SHP77 (cell line): ENCODE results near the gene SNRNP70.
"Not testable (repeated sequence)": the region's sequence is repeated elsewhere in the genome, so short reads cannot be mapped to it uniquely, and the experiment has no call there.

Source experiments
- DNase-seq, 2 experiments: peaks; one replicate each; lab custom pipeline; 2025; lab: John Stamatoyannopoulos, UW

SNRNP70 gene

GRCh38 chr19:49120325-49120683 is 35.1 kb downstream of the SNRNP70 start:
- no peak for DNase-seq

DNA sequence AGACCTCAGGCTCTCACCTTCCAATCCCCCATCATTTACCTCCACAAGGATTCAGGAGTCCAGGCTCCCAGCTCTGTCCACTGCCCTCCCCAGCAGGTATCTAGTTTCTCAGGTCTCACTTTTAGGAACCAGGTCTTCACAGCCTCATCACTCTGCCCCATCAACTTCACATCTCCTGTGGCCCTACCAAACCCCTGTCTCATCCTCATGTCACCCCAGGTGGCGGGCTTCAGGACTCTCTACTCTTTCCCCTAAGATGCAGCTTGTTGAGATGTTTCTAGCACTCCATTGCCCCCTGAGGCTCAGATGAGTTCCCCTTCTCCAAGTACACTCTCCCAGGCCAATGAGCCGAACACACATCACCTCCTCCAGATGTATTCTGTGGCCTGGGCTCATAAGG is 35.6 kb downstream of the SNRNP70 start:
- DNase-seq = no peak

GRCh38 chr19:49121841-49122240 is 36.6 kb downstream of the SNRNP70 start:
- DNase-seq = not testable (repeated sequence)

DNA sequence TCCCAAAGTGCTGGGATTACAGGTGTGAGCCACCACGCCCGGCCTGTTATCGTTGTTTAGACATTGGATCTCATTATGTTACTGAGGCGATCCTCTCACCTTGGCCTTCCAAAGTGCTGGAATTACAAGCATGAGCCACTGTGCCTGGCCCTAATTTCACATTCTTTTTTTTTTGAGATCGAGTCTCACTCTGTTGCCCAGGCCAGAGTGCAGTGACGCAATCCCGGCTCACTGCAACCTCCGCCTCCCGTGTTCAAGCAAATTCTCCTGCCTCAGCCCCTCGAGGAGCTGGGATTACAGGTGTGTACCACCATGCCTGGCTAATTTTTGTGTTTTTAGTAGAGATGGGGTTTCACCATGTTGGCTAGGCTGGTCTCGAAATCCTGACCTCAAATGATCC is 38.0 kb downstream of the SNRNP70 start:
- DNase-seq = not testable (repeated sequence)

DNA sequence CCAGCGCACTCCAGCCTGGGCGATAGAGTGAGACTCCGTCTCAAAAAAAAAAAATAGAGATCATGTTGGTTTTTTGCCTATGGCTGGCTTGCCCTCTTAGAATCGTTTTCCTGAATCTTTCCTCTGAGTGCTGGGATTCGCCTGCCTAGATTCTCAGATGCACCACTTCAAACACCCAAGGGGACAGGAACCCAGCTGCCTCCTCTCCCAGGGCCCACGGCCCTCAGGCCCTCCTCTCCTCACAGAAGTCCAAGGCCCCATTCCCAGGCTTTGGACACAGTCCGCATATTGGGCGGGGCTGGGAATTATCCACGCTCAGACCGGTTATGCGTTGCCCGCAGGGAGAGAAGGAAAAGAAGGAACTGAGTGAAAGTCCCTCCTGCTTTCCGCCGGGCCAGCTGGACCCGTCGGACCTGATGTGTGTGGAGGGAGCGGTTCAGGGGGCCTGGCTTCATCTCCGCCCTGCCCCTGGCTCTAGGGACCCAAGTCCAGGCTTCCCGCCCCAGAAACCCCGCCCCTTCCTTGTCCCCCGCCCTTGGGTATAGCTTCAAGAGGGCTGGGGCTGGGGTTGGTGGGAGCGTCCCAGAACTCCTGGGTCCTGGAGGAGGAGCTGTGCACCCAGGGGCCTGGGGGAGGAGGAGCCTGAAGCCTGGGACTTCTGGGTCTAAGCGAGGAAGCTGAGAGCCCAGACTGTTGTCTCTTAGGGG is 39.9 kb downstream of the SNRNP70 start:
- no peak for DNase-seq

DNA sequence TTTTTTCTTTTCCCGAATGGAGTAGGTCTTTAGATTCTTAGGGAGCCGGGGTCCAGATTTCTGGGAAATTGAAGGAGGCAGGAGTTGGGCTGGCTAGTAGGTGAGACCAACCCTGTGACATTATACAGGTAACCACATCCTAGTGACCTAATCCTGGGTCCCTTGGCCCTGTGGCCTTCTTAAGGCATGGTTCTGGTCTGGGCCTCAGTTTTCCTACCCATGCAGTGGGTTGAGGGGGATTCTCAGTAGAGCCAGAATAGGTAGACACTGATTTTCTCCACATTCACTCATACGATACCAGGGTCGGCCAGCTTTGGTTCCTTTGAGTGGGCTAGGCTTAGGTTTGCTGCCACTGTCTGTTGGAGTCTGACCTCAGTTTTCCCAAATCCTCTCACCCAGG is 41.3 kb downstream of the SNRNP70 start:
- no peak for DNase-seq

GRCh38 chr19:49127225-49127624 is 42.0 kb downstream of the SNRNP70 start:
- not testable (repeated sequence) for DNase-seq

- peak; percentile 91 to 98 for DNase-seq
Observed at GRCh38 chr19:49127674-49128544, 42.7 kb downstream of the SNRNP70 start.

- DNase-seq = peak in 1 of 2 experiments; percentile 48
Observed at GRCh38 chr19:49128545-49129237, 43.4 kb downstream of the SNRNP70 start.

DNA sequence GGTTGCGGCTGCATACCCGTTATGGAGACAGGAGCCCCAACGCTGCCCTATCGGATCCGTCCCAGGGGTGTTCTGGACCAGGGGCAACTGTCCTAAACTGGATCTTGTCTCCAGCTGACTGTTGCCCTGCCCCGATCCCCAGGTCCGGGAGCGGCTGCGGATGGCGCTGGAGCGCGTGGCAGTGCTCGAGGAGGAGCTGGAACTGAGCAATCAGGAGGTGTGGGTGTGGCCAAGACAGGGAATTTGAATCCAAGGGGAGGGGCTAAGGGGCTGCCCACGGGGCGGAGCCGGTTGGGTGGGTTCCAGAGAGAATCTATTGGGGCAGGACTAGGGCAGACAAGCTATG is 44.0 kb downstream of the SNRNP70 start:
- peak; percentile 76 to 77 for DNase-seq

GRCh38 chr19:49130325-49130724 is 45.1 kb downstream of the SNRNP70 start:
- no peak for DNase-seq

GRCh38 chr19:49132974-49133609 is 47.8 kb downstream of the SNRNP70 start:
- no peak for DNase-seq

GRCh38 chr19:49133621-49134454 is 48.6 kb downstream of the SNRNP70 start:
- no peak for DNase-seq

GRCh38 chr19:49135686-49136085 is 50.4 kb downstream of the SNRNP70 start:
- DNase-seq = no peak

DNA sequence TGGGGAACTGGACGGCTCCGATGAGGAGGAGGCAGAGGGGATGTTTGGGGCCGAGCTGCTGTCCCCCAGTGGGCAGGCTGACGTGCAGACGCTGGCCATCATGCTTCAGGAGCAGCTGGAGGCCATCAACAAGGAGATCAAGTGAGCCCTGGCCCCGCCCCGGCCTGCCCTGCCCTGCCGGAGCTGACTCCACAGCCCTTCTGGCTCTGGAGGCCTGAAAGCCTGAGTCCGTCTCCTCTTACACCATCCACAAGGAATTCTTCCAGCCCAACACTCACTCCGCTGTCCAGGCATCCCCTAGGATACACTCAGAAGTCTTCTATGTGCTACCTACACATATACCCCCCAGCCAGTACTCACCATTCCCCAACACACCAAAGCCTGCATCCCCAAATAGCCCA is 51.5 kb downstream of the SNRNP70 start:
- no peak for DNase-seq

- no peak for DNase-seq
Observed at GRCh38 chr19:49140951-49141350, 55.7 kb downstream of the SNRNP70 start.

- DNase-seq = no peak
Observed at GRCh38 chr19:49141352-49141751, 56.1 kb downstream of the SNRNP70 start.

- DNase-seq = peak; percentile 81 to 86
Observed at GRCh38 chr19:49142866-49143335, 57.6 kb downstream of the SNRNP70 start.

- peak; percentile 33 to 37 for DNase-seq
Observed at GRCh38 chr19:49145573-49146407, 60.5 kb downstream of the SNRNP70 start.

DNA sequence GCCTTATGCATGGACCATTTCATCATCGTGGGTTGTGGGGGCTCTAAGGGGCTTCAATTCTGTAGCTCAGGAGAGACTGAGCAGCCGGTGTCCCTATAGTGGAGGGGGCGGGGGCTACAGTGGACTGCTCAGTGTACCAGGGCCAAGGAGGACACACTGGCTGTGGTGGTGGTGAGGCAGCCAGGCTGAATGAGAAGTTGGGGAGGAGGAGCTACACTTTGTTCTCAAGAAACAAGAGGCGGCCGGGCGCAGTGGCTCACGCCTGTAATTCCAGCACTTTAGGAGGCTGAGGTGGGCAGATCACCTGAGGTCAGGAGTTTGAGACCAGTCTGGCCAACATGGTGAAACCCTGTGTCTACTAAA is 61.1 kb downstream of the SNRNP70 start:
- DNase-seq = not testable (repeated sequence)
